ENCODE results near the gene KSR1.
"Not testable (repeated sequence)": the region's sequence is repeated elsewhere in the genome, so short reads cannot be mapped to it uniquely, and the experiment has no call there.

The KSR1 gene

DNA sequence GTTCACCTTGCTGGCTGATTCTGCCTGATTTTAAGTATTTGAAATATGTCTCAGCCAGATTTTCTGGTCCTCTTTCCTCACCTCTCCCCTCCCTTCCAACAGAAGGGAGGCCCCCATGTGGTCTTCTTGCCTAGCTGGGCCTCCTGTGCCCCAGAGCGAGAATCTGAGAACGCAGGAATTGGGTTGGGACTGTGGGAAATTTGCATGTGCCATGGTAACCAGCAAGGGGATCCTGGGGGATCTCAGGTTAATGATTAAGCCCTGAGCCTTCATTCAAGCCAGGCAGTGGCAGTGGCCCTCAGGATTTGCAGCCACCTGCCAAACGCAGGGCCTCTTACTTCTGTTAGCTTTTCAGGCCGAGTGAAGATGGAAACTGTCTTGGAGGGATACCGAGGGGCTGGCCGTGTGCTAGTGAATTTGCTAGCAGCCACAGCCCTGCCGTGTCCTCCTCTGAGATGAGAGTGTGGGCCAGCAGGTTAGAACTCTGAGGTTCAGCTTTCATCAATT is 40.2 kb downstream of the KSR1 start:
- DNase-seq = peak; percentile 88

DNA sequence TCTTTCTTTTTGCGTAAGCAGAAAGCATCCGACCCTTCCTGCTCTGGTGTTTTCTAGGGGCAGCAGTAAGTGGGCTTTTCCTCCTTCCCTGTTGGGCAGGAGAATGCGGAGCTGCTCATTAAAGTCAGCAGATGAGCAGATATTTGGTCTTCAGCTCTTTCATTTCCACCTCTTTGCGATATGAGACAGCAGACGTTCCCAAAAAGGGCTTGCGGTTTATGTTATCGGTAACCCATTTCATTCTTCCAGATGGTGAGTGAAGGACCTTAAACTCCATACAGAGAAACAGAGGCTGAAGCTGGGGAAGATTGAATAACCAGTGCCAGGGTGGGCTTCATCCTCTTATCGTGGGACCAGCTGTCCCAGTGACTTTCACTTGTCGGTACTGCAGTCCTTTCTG is 40.7 kb downstream of the KSR1 start:
- DNase-seq = peak; percentile 68

DNA sequence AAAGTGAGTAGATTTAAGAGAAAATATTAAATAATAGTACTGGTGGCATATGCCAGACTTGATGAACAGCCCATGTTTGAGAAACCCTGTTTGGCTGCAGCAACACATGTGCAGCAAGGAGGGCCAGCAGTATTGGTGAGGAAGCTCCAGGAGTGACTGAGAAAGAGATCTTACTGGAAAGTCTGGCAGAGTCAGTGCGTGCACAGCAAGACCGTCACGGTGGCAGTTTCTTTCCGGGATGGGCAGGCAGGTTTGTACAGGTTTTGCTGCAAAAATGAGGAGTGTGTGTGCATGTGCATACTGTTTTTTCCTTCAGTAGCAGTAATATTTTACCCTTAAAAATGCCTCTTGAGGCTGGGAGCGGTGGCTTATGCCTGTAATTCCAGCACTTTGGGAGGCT is 41.4 kb downstream of the KSR1 start:
- no peak for DNase-seq

DNA sequence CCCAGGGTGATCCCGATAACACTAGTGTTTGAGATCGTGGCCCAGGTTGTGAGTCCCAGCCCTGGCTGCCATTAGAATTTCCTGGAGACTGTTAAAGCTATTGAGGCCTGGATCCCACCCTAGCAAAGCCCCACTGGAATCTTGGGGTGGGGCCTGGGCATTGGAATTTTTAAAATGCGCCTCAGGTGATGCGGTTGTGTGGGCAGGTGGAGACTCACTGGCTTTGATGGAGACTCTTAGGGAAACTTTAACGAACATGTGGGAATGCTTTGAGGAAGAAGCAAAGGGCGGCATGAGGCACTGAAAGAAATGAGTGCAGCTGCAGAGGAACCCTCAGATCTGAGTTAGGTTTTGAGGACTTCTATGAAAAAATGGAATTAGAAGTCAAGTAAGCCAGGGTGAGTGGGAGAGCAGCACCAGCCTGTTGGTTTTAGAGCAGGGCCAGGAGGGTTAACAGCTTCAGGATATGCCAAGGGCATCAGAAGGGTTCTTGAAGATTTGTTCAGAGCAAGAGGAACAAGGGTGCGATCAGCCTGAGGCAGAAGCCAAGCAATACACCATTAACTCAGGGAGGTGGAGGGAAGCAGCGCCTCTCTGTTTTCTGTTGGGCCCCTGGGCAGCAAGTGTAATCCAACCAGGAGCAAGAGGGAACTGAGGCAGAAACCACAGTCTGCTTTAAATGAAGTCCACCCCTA is 42.5 kb downstream of the KSR1 start:
- no peak for DNase-seq

DNA sequence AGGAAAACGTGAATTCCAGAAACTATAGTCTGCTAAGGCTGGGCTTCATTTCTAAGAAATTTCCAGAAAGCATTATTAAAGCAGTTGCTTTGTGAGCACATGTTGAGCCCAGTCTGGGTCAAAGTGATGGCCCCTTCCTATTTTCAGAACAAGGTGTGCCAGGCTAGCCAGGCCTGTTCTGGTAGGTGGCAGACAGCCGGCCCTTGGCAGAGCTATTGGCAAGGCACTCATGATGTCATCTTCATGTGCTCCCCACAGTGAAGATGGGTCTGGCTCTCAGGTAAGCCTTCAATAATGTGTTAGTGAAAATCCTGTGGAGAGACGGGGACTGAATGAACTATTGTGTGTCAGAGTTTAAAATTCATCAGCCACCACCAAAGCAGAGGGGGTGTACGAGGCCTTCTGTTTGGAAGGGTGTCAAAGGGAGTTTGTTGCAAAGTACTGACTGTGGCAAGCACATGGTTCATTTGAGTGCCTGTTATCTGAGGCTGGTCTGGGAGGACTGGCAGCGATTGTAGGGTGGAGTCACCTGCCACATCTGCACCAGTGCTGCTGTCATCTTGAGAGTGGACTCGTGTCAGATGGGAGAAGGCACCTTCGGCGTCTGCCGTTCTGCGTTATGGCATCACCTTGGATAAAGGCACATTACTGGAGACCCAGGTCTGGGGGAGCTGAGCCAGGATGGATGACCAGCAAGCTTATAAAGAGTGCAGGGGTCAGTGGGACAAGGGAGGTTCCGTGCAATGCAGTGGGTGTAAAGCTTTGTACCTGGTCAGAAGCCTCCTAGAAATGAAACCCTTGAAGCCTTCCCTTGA is 43.4 kb downstream of the KSR1 start:
- no peak for DNase-seq

DNA sequence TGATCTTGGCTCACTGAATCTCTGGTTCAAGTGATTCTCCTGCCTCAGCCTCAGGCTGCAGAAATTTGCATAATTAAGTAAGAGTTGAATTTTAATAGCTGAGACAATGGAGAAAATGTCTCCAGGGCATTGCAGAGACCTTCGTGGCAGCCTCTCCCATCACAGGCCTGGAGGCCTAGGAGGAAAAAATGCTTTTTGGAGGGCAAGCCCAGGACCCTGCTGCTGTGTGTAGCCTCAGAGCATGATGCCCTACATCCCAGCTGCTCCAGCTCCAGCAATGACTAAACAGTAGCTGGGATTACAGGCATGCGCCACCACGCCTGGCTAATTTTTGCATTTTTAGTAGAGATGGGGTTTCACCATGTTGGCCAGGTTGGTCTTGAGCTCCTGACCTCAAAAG is 45.1 kb downstream of the KSR1 start:
- DNase-seq = not testable (repeated sequence)

DNA sequence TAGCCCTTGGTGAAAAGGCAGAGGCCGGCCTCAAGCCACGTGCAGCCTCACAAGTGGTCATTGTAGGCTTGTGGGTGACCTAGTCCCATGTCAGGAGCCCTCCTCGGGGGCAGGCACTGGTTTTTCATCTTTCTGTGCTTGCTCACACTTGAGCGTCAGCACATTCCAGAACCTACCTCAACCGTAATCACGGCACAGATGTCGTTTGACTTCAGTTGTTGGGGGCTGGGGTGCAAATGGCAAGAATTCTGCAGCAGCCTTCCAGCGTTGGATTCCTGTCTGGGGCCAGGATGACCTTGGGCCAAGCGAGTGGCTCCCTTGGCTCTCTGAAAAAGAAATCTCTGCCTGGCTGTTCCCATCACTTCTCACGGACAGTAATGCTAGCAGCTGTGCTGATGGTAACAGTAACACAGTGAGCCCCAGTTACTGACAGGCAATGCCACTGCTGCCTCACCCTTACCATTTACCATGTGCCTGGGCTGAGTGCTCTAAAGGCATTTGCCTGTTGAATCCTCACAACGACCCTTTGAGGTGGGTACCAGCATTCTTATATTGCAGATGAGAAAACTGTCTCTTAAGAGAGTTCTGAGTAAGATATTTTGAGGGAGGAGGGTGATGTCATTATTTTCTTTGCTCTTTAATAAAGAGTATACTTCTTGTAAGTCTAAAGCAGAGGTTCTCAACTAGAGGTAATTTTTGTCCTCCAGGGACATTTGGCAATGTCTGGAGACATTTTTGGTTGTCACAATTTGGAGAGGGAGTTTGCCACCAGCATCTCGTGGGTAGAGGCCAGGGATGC is 46.5 kb downstream of the KSR1 start:
- no peak for DNase-seq

DNA sequence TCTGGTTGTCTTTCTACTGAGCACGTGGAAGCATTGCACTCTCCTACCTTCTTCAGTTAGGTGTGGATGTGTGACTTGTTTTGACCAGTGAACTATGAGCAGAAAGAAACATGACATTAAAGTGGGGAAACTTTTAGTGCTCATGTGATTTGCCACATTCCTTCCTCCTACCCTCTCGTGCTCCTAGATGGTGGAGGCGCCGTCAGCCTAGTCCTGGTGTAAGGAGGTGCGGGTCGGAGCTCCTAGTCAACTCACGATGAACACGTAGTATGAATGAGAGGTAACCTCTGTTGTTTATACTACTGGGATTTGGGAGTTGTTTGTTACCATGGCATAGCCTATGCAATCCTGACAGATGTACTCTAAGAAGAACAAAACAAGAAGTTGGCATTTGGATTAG is 47.4 kb downstream of the KSR1 start:
- DNase-seq = no peak

DNA sequence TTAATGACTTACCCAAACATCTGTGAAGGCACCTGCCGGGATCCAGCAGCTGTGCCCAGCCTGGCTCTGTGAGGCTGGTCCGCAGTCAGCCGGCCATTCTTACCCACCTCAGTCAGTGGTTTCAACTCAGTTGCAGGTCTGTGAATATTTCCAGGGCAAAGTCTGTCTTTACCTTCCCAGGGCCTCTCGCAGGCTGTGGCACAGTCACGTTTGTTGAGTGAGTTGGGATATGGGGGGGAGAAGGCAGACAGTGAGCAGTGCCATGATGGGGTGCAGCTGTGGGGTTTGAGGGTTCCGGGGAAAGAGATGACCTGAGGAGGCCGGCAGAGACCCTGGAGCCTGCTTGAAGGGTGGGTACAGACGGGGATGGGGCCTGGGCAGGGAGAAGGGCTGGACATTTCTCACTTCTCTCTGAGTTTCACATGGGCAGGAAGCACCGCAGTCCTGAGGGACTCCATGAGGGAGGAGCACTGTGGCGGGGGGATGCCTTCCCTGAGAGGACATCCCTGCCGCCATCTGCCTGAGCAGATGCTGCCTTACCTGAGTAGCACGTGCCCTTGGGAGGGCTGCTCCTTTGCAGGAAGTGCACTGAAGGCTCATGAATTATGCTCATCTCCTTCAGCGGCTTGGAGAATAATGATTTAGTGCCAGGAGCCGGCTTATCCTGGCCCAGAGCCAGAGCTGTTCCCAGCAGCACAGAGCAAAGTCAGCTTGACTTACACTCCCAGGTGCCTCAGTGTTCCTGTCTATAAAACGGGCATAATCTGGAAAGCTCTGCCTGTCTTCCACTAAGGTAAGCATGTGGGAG is 48.1 kb downstream of the KSR1 start:
- peak; percentile 96 for DNase-seq

DNA sequence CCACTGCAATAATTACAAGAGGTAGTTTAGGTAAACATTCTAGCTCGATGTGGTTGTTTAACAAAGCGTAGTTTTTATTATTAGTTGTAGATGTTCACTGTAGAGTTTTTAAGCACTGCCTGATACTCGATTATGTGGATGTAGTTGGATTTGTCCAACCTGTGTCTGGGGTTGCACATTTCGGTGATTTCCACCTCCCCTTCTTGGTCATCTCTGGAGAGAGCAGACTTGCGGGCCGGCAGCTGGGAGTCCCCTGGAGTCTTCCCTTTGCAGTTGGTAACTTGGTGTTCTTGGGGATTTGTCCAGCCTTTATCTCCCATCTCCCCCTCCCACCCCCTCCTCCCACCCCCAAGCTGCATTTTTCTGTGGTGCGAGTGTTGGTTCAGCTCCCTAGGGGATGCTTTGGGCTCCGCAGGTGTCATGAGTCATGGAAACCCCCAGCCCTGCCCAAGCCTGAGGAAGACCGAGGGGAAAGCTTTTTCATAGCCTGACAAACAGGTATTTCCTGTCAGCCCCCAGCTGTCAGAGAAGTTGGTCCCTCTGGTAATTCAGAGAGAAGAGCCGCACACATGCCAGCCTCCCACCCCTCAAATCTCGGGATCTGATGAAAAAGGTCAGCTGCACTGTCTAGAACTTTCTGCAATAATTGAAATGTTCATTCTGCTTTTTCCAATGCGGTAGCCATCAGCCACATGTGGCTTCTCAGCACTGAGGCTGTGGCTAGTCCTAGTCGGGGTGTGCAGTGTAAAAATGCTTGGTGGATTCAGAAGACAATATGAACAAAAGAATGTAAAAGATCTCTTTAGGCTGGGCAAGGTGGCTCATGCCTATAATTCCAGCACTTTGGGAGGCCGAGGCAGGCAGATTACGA is 50.3 kb downstream of the KSR1 start:
- no peak for DNase-seq

DNA sequence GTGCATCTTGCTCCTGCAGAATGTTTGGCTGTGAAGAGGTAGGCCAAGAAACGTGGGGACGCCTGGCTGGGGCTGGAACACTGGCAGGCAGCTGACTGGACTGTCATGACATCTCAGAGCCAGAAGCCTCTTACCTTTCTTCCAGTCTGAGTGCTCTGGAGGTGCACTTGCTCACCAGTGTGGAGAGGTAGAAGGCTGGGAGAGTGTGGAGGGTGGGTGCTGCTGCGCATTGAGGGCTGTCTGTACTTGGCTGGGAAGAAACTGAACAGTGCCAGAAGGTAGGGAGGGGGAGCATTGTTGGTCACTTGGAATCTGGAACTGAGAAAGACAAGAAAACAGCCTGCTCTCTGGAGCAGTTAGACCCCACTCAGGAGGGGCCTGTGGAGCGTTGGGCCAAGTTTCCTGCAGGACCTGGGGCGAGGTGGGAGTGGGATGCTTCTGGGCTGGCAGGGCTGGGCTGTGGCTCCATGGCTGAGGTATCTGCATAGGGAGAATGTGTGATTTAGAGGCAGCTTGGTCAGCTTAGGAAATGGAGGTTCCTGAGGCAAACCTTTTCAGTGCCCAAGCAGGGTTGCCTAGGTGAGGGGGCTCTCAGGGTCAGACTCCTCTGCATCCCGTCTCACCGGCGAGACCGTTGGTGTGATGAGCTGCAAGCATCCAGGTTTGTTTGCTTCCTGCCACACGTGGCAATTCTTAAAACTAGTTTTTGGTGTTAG is 55.1 kb downstream of the KSR1 start:
- no peak for DNase-seq

DNA sequence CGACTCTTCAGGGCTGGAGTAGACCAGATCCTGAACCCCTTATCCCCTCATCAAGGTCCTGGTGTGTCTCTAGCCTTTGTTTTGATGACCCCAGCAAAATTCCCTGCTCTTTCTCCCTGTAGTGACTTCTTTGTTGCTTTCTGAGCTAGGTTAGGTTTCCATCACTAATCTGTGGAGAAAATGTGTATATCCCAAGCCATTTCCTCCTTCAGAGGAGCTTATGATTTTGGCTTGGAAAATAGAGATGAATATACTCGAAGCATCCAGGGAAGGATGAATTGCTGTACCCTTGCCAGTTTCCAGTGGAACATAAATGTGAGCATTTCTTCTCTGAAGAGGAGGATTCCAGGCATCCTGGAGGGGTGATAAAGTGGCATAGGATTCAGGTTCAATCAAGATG is 55.8 kb downstream of the KSR1 start:
- DNase-seq = no peak

DNA sequence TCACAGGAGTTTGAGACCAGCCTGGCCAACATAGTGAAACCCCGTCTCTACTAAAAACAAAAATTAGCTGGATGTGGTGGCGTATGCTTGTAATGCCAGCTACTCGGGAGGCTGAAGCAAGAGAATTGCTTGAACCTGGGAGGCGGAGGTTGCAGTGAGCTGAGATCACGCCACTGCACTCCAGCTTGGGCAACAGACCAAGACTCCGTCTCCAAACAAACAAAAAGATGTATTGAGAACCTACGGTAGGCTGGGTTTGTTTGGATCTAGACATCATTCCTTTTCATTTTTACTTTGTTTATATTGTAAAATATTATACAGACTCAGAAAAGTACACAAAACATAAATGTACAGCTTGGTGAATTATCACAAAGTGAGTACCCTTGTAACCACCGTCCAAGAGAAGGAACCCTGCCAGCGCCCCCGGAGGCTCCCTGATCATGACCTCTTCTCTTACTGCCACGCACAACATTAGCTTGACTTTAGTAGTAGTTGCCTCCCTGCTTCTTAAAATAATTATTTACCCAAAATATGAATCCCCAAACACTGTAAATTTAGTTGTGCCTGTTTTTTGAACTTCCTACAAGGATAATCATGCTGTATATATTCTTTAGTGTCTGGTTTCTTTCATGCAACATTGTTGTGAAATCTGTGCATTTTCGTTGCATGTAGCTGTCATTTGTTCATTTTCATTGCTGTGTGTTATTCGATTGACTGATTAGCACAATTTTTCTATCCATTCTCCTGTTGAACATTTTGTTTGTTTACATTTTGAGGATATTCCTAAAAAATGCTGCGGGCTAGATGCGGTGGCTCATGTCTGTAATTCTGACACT is 56.5 kb downstream of the KSR1 start:
- no peak for DNase-seq

DNA sequence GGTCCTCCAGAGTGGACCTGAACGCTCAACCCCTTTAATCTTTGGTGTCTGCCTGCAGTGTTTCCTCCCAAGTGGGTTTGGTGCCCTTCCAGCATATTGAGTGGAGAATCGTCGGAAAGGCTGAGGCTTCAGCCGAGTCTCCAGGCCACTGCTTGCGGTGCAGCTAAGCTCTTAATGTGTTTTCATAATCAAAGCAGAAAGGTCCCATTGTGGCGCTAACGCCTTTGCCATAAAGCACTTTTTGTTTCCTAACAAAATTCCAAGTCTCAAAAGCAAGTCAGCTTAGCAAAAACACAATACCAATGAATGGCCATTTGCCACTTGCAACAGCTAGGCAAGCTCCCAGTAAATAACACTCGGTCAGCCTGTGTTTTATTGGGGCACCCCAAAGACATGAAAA is 57.6 kb downstream of the KSR1 start:
- peak; percentile 49 for DNase-seq

DNA sequence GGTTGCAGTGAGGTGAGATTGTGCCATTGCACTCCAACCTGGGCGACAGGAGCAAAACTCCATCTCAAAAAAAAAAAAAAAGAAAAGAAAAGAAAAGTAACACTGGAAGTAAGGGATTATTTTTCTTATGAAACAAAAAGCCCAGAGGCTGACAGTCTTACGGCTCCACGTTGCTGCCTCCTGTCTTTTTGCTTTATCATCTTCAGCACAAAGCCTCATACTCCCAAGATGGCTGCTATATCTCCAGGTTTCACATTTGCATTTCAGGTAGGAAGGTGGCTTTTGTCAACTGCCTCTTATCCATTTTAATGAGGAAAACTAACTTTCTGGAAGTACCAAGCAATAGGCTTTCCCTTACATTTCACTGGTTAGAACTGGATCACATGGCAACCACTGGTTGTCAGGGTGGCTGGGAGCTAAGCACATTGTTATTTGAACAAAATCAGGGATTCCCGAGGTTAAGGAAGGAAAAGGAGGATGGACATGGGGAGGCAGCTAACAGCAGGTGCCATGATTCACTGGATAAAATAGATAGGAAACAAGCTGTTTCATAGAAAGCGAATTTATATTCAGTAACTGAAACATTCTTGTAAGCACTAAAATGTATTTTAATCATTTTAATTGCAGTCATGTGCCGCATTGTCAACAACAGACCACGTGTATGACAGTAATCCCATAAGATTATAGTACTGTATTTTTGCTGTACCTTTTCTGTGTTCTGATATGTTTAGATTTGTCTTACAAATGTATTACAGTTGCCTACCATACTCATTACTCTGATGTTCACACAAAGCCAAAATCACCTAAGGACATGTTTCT is 58.6 kb downstream of the KSR1 start:
- DNase-seq = no peak

DNA sequence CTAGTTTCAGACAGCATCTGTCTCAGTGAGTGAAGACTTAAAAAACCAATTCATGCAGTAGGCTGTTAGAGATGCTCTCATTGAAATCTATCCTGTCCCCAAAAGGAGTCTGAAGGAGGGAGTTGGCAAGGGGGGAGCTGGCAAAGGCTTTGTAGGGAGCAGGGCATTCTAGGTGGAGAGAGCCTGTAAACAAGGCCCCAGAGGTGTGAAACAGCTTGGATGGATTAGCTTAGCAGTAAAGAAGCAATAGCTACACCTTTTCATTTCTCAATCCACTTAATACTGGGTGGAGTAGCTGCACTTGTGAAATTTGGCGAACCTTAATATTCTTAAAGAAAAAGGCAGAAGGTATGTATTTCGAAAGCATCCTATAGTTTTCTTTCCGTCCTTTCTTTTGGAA is 61.8 kb downstream of the KSR1 start:
- DNase-seq = peak; percentile 66

DNA sequence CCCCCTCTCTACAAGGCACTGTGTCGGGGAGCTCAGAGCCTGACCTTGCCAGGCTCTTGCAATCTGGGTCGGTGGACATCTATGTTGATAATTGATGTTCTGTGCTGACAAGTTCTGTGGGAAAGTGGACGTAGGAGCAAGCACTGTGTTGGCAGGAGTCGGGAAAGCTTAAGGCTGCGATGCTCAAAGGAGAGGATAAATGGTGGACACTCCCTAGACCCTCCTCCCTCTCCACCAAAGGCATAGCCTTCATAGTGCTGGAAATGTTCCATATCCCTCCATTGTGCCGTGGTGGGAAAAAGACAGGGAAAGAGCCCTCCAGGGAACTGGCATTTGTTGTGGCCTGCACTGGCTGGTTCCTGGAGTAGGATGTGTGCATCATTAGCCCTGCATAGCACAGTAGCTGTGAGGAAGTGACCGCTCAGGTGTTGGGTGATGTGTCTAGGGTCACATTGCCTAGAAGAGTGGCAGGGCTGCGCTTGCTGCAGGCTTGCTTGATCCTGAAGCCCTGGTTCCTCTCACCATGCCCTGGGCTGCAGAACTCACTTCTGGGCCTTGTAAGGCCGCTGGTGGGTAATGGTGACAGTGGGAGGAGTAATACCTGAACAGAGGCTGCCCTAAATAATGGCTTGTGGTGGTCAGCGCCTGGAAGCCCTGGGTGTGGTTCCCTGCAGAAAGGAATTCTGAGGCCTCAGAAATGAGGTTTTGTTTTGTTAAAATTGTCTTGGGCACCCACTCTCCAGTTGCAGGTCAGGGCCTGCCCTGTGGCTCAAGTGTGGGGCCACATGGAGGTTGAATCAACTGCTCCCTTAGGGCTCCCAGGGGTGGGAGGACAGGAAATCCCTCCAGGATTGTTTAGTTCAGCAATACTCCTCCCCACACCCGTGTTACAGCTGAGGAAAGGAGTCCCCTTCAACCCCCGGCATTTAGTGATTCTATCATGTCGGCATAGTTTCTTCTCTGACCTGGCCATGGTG is 62.6 kb downstream of the KSR1 start:
- DNase-seq = no peak

DNA sequence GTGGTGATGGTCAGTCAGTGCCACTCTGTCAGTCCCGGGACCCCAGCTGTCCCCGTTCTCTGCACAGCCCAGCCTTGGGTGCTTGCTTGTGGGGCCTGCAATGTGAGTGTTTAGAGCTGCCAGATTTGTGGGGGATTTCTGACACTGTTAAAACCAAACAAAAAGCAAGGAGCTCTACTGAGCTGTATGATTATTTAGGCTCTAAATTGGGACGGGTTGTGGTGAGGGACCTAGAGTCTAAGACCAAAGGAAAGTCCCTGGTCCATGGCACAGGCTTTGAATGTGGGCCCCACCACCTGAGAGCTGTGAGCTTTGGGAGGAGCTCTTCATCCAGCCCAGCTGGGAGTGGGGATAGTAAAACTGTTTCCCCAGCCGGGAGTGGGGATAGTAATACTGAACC is 63.3 kb downstream of the KSR1 start:
- DNase-seq = peak; percentile 57

Measured in NCI-H82 (cell line).